Esophagus muscularis mucosa (tissue), 4 donors: Measurements from ENCODE around the gene AKAP13. TPM values are rescaled to one million over a fixed set of nuclear protein-coding genes. Genes with fewer than 3 reads are reported as not detected.

Experiments
- DNase-seq: peaks from one replicate; pipeline ENCODE4 v3.0.0-alpha.2; 2017; ENCODE audit errors: extremely low spot score
- H3K27ac ChIP-seq, 4 donors: fragments of 200-600 bp; sonication (generic); replicated peaks in 1 of 4; 1 replicate in 3 of 4; 2 replicates in 1 of 4; pipeline ENCODE4 v1.5.1; 2016 to 2019; ENCODE audit warnings: mild to moderate bottlenecking in 1 of 4
- H3K27me3 ChIP-seq, 4 donors: fragments of 200-600 bp; sonication (generic); one replicate each; pipeline versions ENCODE4 v1.5.1 to v1.6.0; 2016 to 2019
- H3K36me3 ChIP-seq, 4 donors: fragments of 200-600 bp; sonication (generic); one replicate each; pipeline ENCODE4 v1.5.1; 2016 to 2019
- H3K4me1 ChIP-seq, 4 donors: fragments of 200-600 bp; sonication (generic); one replicate each; pipeline ENCODE4 v1.5.1; 2016 to 2019
- H3K4me3 ChIP-seq, 4 donors: fragments of 200-600 bp; sonication (generic); 1 replicate in 2 of 4; 2 replicates in 2 of 4; pipeline ENCODE4 v1.5.1; 2016 to 2019; ENCODE audit warnings: mild to moderate bottlenecking in 4 of 4, moderate library complexity in 1 of 4
- H3K9me3 ChIP-seq, 4 donors: fragments of 200-600 bp; sonication (generic); 1 replicate in 3 of 4; 2 replicates in 1 of 4; pipeline ENCODE4 v1.5.1; 2016 to 2019
- EP300 ChIP-seq: sonication (generic); formaldehyde crosslinking; IDR thresholded peaks from one replicate; pipeline ENCODE4 v1.6.1; 2017; ENCODE audit warnings: antibody characterized with exemption
- POLR2A ChIP-seq: fragments of 450-650 bp; IDR thresholded peaks from one replicate; pipeline ENCODE4 v1.6.1; 2017; ENCODE audit warnings: antibody characterized with exemption, moderate library complexity, mild to moderate bottlenecking, low read depth
- POLR2AphosphoS5 ChIP-seq, 2 donors: sonication (generic); formaldehyde crosslinking; IDR thresholded peaks; one replicate each; pipeline ENCODE4 v1.6.1; 2017; ENCODE audit warnings: antibody characterized with exemption in 2 of 2
- WGBS: methylation state at CpG from one replicate; pipeline ENCODE4 v1.1.5; 2018; 5-methylcytosine and 5-hydroxymethylcytosine counted together
- intact Hi-C: fragments of 100-400 bp; cut with DNase I; formaldehyde crosslinking; loops from one replicate; pipeline ENCODE4 v1.15.1; 2023
- total RNA-seq, 4 donors: library from RNA; depleted of rRNA; stranded (reverse); fragments of >200 nt; gene quantifications; one replicate each; pipeline versions ENCODE4 v1.1.0 to v1.2.1, GENCODE V29; 2016
- TF ChIP-seq, protein P1 (sequence below), 3 experiments: fragments of 200-600 bp in 2 of 3; fragments of 450-650 bp in 1 of 3; sonication (generic) in 2 of 3; IDR thresholded peaks; one replicate each; pipeline ENCODE4 v1.5.1; 2017 to 2019; ENCODE audit warnings: antibody characterized with exemption in 3 of 3, mild to moderate bottlenecking in 2 of 3, moderate library complexity in 1 of 3

Gene AKAP13
- total RNA-seq, 4 donors from 2014 or later, result 232 to 323 (median 284) TPM

DNA sequence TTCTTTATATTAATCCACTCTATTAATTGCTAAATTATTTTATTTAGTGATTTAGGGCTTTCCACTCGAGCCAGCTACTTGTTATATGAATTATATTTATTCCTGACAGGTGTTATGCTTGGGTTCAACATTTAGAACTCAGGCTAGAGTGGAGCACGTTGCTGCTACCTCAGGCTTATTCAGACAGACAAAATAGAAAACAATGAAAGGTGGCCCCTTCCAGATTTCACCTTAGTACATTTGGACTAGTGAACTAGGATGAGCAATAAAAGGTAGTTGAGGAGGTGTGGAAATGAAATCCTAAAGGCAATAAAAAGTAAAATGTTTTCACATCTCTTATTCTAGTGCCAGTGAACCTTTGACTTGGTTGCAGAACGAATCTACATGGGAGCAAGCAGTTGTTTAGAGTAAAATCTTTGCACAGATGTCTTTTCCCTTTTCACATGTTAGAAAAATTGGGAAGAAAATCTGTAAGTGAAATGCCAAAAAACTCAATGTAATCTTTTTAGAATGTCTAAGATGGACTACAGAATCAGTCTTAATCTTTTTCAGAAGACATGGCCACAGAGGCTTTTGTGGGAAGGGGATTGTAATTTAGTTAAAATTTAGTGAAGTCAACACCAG lies 63.8 kb downstream of the AKAP13 start:
- DNase-seq, result no peak
- Histone ChIP-seq H3K4me3 (no peak overlapping the region), H3K4me1 (peaks cover 31 to 55% (median 54%) of the 10 kb centered on the region in 4 donors), H3K27ac (peak overlapping the region in 3 of 4 donors; percentile 24 to 56 (median 48)), H3K9me3 (peaks cover 0 to 3% (median 0%) of the 10 kb centered on the region in 4 donors), H3K27me3 (no peaks in the 10 kb centered on the region), H3K36me3 (no peaks in the 10 kb centered on the region)
- TF ChIP-seq POLR2AphosphoS5 (IDR thresholded peaks at IDR 0.05) (no peak), POLR2A (no peak), EP300 (no peak)
- TF ChIP-seq, protein P1, sequence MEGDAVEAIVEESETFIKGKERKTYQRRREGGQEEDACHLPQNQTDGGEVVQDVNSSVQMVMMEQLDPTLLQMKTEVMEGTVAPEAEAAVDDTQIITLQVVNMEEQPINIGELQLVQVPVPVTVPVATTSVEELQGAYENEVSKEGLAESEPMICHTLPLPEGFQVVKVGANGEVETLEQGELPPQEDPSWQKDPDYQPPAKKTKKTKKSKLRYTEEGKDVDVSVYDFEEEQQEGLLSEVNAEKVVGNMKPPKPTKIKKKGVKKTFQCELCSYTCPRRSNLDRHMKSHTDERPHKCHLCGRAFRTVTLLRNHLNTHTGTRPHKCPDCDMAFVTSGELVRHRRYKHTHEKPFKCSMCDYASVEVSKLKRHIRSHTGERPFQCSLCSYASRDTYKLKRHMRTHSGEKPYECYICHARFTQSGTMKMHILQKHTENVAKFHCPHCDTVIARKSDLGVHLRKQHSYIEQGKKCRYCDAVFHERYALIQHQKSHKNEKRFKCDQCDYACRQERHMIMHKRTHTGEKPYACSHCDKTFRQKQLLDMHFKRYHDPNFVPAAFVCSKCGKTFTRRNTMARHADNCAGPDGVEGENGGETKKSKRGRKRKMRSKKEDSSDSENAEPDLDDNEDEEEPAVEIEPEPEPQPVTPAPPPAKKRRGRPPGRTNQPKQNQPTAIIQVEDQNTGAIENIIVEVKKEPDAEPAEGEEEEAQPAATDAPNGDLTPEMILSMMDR (IDR thresholded peaks at IDR 0.05), result no peak
- intact Hi-C loops, result no loop called here
- 33% methylated on average over 3 of the region's 3 CpGs for WGBS

DNA sequence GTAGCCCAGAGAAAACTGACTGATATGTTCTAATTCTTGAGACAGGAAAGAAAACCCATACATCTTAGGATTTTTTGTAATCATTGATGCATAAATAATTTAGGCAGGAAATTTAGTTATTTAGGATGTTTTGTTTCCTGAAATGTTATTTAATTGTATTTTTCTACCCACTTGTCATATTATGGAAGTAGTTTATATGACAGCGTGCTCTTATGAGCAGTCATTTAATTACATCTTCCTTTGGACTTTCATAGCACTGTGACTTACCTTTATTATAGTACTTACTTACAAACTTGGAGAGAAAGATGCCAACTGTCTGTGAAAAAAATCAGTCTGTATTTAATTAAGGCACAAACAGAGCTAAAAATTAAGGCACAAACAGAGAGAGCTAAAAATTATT lies 65.0 kb downstream of the AKAP13 start:
- Histone ChIP-seq H3K36me3 (no peaks in the 10 kb centered on the region), H3K4me1 (peaks cover 31 to 49% (median 47%) of the 10 kb centered on the region in 4 donors), H3K27ac (peak overlapping the region in 2 of 4 donors; percentile 24 to 56), H3K27me3 (no peaks in the 10 kb centered on the region), H3K9me3 (peaks cover 0 to 12% (median 2%) of the 10 kb centered on the region in 4 donors), H3K4me3 (no peak overlapping the region)
- no peak for DNase-seq
- intact Hi-C loops, result no loop called here
- WGBS, result 100% methylated on average over 1 of the region's 1 CpG
- TF ChIP-seq EP300 (no peak), POLR2AphosphoS5 (IDR thresholded peaks at IDR 0.05) (no peak), POLR2A (no peak)
- TF ChIP-seq, protein P1 (IDR thresholded peaks at IDR 0.05), result no peak

DNA sequence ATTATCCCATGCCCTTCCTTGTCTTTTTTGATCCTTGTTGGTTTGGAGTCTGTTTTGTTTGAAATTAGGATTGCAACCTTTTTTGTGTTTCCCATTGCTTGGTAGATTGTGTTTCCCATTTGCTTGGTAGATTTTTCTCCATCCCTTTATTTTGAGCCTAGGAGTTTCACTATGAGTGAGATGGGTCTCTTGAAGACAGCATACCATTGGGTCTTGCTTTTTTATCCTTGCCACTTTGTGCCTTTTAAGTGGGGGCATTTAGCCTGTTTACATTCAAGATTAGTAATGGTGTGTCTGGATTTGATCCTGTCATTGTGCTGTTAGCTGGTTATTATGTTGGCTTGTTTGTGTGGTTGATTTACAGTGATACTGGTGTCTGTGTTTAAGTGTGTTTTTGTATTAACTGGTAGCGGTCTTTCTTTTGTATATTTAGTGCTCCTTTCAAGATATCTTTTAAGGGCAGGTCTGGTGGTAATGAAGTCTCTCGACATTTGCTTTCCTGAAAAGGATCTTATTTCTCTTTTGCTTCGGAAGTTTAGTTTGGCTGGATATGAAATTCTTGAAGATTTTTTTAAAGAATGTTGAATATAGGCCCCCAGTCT lies 70.8 kb downstream of the AKAP13 start:
- H3K27ac ChIP-seq, result peak overlapping the region in 3 of 4 donors; percentile 25 to 69 (median 27)
- peaks cover 0 to 20% (median 6%) of the 10 kb centered on the region in 4 donors for H3K9me3 ChIP-seq
- no peaks in the 10 kb centered on the region for H3K27me3 ChIP-seq
- H3K4me1 ChIP-seq, result peaks cover 17 to 49% (median 40%) of the 10 kb centered on the region in 4 donors
- H3K36me3 ChIP-seq, result no peaks in the 10 kb centered on the region
- DNase-seq, result no peak
- TF ChIP-seq EP300 (no peak), POLR2A (no peak)
- TF ChIP-seq, protein P1 (IDR thresholded peaks at IDR 0.05), result no peak
- WGBS, result 94% methylated on average over 3 of the region's 3 CpGs
- intact Hi-C loops, result no loop called here
- H3K4me3 ChIP-seq, result no peak overlapping the region

DNA sequence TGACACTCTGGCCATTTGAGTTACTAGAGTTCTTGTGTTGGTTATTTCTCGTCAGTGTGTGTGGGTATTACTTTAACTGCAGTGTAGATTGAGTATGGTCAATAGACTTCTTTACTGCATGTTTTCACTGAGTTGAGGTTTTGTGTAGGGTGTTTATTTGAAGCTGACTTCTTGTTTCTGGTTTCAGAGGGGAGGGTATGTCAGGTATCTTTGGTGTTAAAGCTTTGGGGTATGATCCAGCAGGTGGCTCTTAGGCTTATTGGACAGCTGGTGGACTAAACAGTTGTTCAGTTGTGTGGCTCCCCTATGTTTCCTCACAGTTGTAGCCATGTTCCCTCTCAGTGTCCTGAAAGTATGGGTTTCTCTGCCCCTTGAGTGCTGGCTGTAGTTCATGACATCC lies 72.0 kb downstream of the AKAP13 start:
- intact Hi-C loops, result no loop called here

More for the DNA sequence above, 72.0 kb downstream of the AKAP13 start:
- 100% methylated on average over 1 of the region's 1 CpG for WGBS
- Histone ChIP-seq H3K36me3 (no peaks in the 10 kb centered on the region), H3K4me1 (peaks cover 18 to 61% (median 52%) of the 10 kb centered on the region in 4 donors), H3K9me3 (peaks cover 0 to 20% (median 6%) of the 10 kb centered on the region in 4 donors), H3K27me3 (no peaks in the 10 kb centered on the region), H3K4me3 (no peak overlapping the region), H3K27ac (peak overlapping the region; percentile 9 to 69 (median 28))
- no peak for TF ChIP-seq EP300
- TF ChIP-seq, protein P1 (IDR thresholded peaks at IDR 0.05), result no peak
- no peak for TF ChIP-seq POLR2A
- no peak for TF ChIP-seq POLR2AphosphoS5 (IDR thresholded peaks at IDR 0.05)
- DNase-seq, result no peak
